ENCODE data around the gene ATP5F1D. TPM values are rescaled to one million over a fixed set of nuclear protein-coding genes. Genes with fewer than 3 reads are reported as not detected.

ATP5F1D gene
- total and polyA plus RNA-seq, 5 donors from 2014 or later: 124 to 236 (median 220) TPM

- Mint-ChIP-seq H3K4me1 (peaks cover 0 to 66% (median 21%) of the 10 kb centered on the region in 4 donors), H3K27me3 (peaks cover 16% of the 10 kb centered on the region)
These were observed 21.1 kb downstream of the ATP5F1D start for GRCh38 chr19:1262623-1263123.

GRCh38 chr19:1263188-1263587, 21.6 kb downstream of the ATP5F1D start:
- H3K4me1 Mint-ChIP-seq: peaks cover 0 to 66% (median 21%) of the 10 kb centered on the region in 4 donors
- peaks cover 0 to 2% (median 0%) of the 10 kb centered on the region in 7 donors for H3K9me3 Mint-ChIP-seq
- H3K4me3 Mint-ChIP-seq: peak overlapping the region; percentile 19 to 60 (median 36)
- Histone ChIP-seq H3K4me3 (ENCODE audit: low read depth, low read length) (no peak overlapping the region), H3K9me3 (ENCODE audit: control insufficient read depth in 2 of 2, low read length in 2 of 2) (no peaks in the 10 kb centered on the region), H3K4me1 (ENCODE audit: control insufficient read depth, insufficient read depth, low read length, poor library complexity, severe bottlenecking) (peaks cover 70% of the 10 kb centered on the region), H3K27me3 (ENCODE audit: control insufficient read depth, insufficient read depth, low read length) (no peaks in the 10 kb centered on the region), H3K27ac (ENCODE audit: insufficient read depth, low read length, poor library complexity, severe bottlenecking) (peak overlapping the region; percentile 100), H3K36me3 (ENCODE audit: control insufficient read depth, insufficient read depth, low read length) (no peaks in the 10 kb centered on the region)
- H3K27ac Mint-ChIP-seq: peak overlapping the region in 2 of 3 donors; percentile 32
- ATAC-seq (ENCODE audit: low read depth in 2 of 2) (no peak), DNase-seq (no peak)
- no peaks in the 10 kb centered on the region for H3K36me3 Mint-ChIP-seq
- H3K27me3 Mint-ChIP-seq: peaks cover 16% of the 10 kb centered on the region

More at GRCh38 chr19:1262623-1263123, 21.1 kb downstream of the ATP5F1D start:
- Mint-ChIP-seq H3K4me3 (peak overlapping the region in 2 of 4 donors; percentile 21 to 60), H3K27ac (peak overlapping the region in 1 of 3 donors; percentile 69), H3K9me3 (peaks cover 0 to 2% (median 0%) of the 10 kb centered on the region in 7 donors), H3K36me3 (no peaks in the 10 kb centered on the region)
- no peaks in the 10 kb centered on the region for H3K9me3 ChIP-seq (ENCODE audit: control insufficient read depth in 2 of 2, low read length in 2 of 2)
- H3K4me1 ChIP-seq (ENCODE audit: control insufficient read depth, insufficient read depth, low read length, poor library complexity, severe bottlenecking): peaks cover 70% of the 10 kb centered on the region
- H3K27me3 ChIP-seq (ENCODE audit: control insufficient read depth, insufficient read depth, low read length): no peaks in the 10 kb centered on the region
- ATAC-seq (ENCODE audit: low read depth in 2 of 2) (no peak), DNase-seq (no peak)
- peak overlapping the region; percentile 100 for H3K27ac ChIP-seq (ENCODE audit: insufficient read depth, low read length, poor library complexity, severe bottlenecking)
- H3K36me3 ChIP-seq (ENCODE audit: control insufficient read depth, insufficient read depth, low read length): peaks cover 2% of the 10 kb centered on the region
- H3K4me3 ChIP-seq (ENCODE audit: low read depth, low read length): no peak overlapping the region

GRCh38 chr19:1264801-1265614, 23.5 kb downstream of the ATP5F1D start:
- H3K4me3 ChIP-seq (ENCODE audit: low read depth, low read length): no peak overlapping the region
- H3K4me3 Mint-ChIP-seq: peak overlapping the region; percentile 28 to 73 (median 53)
- peaks cover 0 to 60% (median 15%) of the 10 kb centered on the region in 4 donors for H3K4me1 Mint-ChIP-seq
- ATAC-seq (ENCODE audit: low read depth in 2 of 2): no peak
- no peak overlapping the region for H3K27ac ChIP-seq (ENCODE audit: insufficient read depth, low read length, poor library complexity, severe bottlenecking)
- no peaks in the 10 kb centered on the region for H3K9me3 ChIP-seq (ENCODE audit: control insufficient read depth in 2 of 2, low read length in 2 of 2)
- no peaks in the 10 kb centered on the region for H3K27me3 ChIP-seq (ENCODE audit: control insufficient read depth, insufficient read depth, low read length)
- H3K36me3 Mint-ChIP-seq: peaks cover 1% of the 10 kb centered on the region
- no peaks in the 10 kb centered on the region for H3K36me3 ChIP-seq (ENCODE audit: control insufficient read depth, insufficient read depth, low read length)
- peak overlapping the region; percentile 52 to 92 (median 78) for H3K27ac Mint-ChIP-seq
- peaks cover 5% of the 10 kb centered on the region for H3K27me3 Mint-ChIP-seq
- DNase-seq: no peak
- peaks cover 62% of the 10 kb centered on the region for H3K4me1 ChIP-seq (ENCODE audit: control insufficient read depth, insufficient read depth, low read length, poor library complexity, severe bottlenecking)
- H3K9me3 Mint-ChIP-seq: peaks cover 0 to 2% (median 0%) of the 10 kb centered on the region in 7 donors

- H3K4me3 ChIP-seq (ENCODE audit: low read depth, low read length): no peak overlapping the region
- peaks cover 0 to 2% (median 0%) of the 10 kb centered on the region in 7 donors for H3K9me3 Mint-ChIP-seq
- ATAC-seq (ENCODE audit: low read depth in 2 of 2): peak; percentile 0
These were observed 24.1 kb downstream of the ATP5F1D start for GRCh38 chr19:1265615-1266128.

GRCh38 chr19:1266129-1266915, 24.8 kb downstream of the ATP5F1D start:
- Histone ChIP-seq H3K27ac (ENCODE audit: insufficient read depth, low read length, poor library complexity, severe bottlenecking) (peak overlapping the region; percentile 73), H3K4me3 (ENCODE audit: low read depth, low read length) (no peak overlapping the region), H3K9me3 (ENCODE audit: control insufficient read depth in 2 of 2, low read length in 2 of 2) (no peaks in the 10 kb centered on the region), H3K4me1 (ENCODE audit: control insufficient read depth, insufficient read depth, low read length, poor library complexity, severe bottlenecking) (peaks cover 65% of the 10 kb centered on the region), H3K27me3 (ENCODE audit: control insufficient read depth, insufficient read depth, low read length) (no peaks in the 10 kb centered on the region), H3K36me3 (ENCODE audit: control insufficient read depth, insufficient read depth, low read length) (peaks cover 7% of the 10 kb centered on the region)
- DNase-seq (peak; percentile 83 to 90 (median 84)), ATAC-seq (ENCODE audit: low read depth in 2 of 2) (peak; percentile 35 to 38)
- H3K4me3 Mint-ChIP-seq: peak overlapping the region; percentile 52 to 77 (median 69)
- peaks cover 12% of the 10 kb centered on the region for H3K36me3 Mint-ChIP-seq
- H3K27ac Mint-ChIP-seq: peak overlapping the region in 1 of 3 donors; percentile 20
- H3K4me1 Mint-ChIP-seq: peaks cover 0 to 69% (median 23%) of the 10 kb centered on the region in 4 donors
- H3K27me3 Mint-ChIP-seq: peaks cover 5% of the 10 kb centered on the region
- peaks cover 0 to 2% (median 0%) of the 10 kb centered on the region in 7 donors for H3K9me3 Mint-ChIP-seq

More at GRCh38 chr19:1265615-1266128, 24.1 kb downstream of the ATP5F1D start:
- peaks cover 62% of the 10 kb centered on the region for H3K4me1 ChIP-seq (ENCODE audit: control insufficient read depth, insufficient read depth, low read length, poor library complexity, severe bottlenecking)
- Mint-ChIP-seq H3K27ac (peak overlapping the region in 1 of 3 donors; percentile 20), H3K4me3 (peak overlapping the region; percentile 38 to 73 (median 58)), H3K27me3 (peaks cover 5% of the 10 kb centered on the region), H3K36me3 (peaks cover 6% of the 10 kb centered on the region), H3K4me1 (peaks cover 0 to 64% (median 18%) of the 10 kb centered on the region in 4 donors)
- H3K27me3 ChIP-seq (ENCODE audit: control insufficient read depth, insufficient read depth, low read length): no peaks in the 10 kb centered on the region
- H3K36me3 ChIP-seq (ENCODE audit: control insufficient read depth, insufficient read depth, low read length): peaks cover under 1% of the 10 kb centered on the region
- DNase-seq: peak in 1 of 3 donors; percentile 65
- peak overlapping the region; percentile 73 for H3K27ac ChIP-seq (ENCODE audit: insufficient read depth, low read length, poor library complexity, severe bottlenecking)
- H3K9me3 ChIP-seq (ENCODE audit: control insufficient read depth in 2 of 2, low read length in 2 of 2): no peaks in the 10 kb centered on the region

- H3K4me1 ChIP-seq (ENCODE audit: control insufficient read depth, insufficient read depth, low read length, poor library complexity, severe bottlenecking): peaks cover 65% of the 10 kb centered on the region
- ATAC-seq (ENCODE audit: low read depth in 2 of 2) (peak in 1 of 2 donors; percentile 5), DNase-seq (peak; percentile 62 to 74 (median 62))
- H3K36me3 Mint-ChIP-seq: peaks cover 19% of the 10 kb centered on the region
- H3K9me3 Mint-ChIP-seq: peaks cover 0 to 2% (median 0%) of the 10 kb centered on the region in 7 donors
- peak overlapping the region; percentile 47 to 81 (median 76) for H3K4me3 Mint-ChIP-seq
- H3K27me3 Mint-ChIP-seq: peaks cover 5% of the 10 kb centered on the region
- H3K4me1 Mint-ChIP-seq: peaks cover 0 to 69% (median 21%) of the 10 kb centered on the region in 4 donors
- peaks cover 14% of the 10 kb centered on the region for H3K36me3 ChIP-seq (ENCODE audit: control insufficient read depth, insufficient read depth, low read length)
- no peaks in the 10 kb centered on the region for H3K9me3 ChIP-seq (ENCODE audit: control insufficient read depth in 2 of 2, low read length in 2 of 2)
- H3K4me3 ChIP-seq (ENCODE audit: low read depth, low read length): peak overlapping the region; percentile 13
- no peaks in the 10 kb centered on the region for H3K27me3 ChIP-seq (ENCODE audit: control insufficient read depth, insufficient read depth, low read length)
- H3K27ac Mint-ChIP-seq: peak overlapping the region in 1 of 3 donors; percentile 65
- peak overlapping the region; percentile 73 for H3K27ac ChIP-seq (ENCODE audit: insufficient read depth, low read length, poor library complexity, severe bottlenecking)
These were observed 25.4 kb downstream of the ATP5F1D start for GRCh38 chr19:1266916-1267476.

Measured in CD4-positive, CD25-positive, alpha-beta regulatory T cell (primary cell).